Right lobe of liver (tissue), 6 donors: ENCODE measurements around the gene LSS. TPM values are rescaled to one million over a fixed set of nuclear protein-coding genes. Genes with fewer than 3 reads are reported as not detected.
"Not testable (repeated sequence)": the region's sequence is repeated elsewhere in the genome, so short reads cannot be mapped to it uniquely, and the experiment has no call there.

Source experiments
- ATAC-seq, 4 donors: fragments of 200-7000 bp; cut with Tn5 transposase; one replicate each; pipeline ENCODE4 v1.9.1; 2020; ENCODE audit warnings: mild to moderate bottlenecking in 4 of 4, moderate library complexity in 4 of 4
- DNase-seq, 3 donors: peaks; one replicate each; pipeline ENCODE4 v3.0.0-alpha.2; 2020
- H3K27ac ChIP-seq, 3 donors: fragments of 200-600 bp; one replicate each; pipeline ENCODE4 v1.8.0; 2022
- H3K27me3 ChIP-seq, 2 donors: fragments of 200-600 bp; one replicate each; pipeline ENCODE4 v1.8.0; 2022
- H3K36me3 ChIP-seq, 4 donors: fragments of 200-600 bp; sonication (generic) in 1 of 4; one replicate each; pipeline versions ENCODE4 v1.5.1 to v1.8.0; 2017 to 2022; ENCODE audit warnings: control low read depth in 1 of 4
- H3K4me1 ChIP-seq, 4 donors: fragments of 200-600 bp; sonication (generic) in 1 of 4; one replicate each; pipeline versions ENCODE4 v1.5.1 to v1.8.0; 2017 to 2022; ENCODE audit warnings: control low read depth in 1 of 4
- H3K4me3 ChIP-seq, 3 donors: fragments of 200-600 bp; one replicate each; pipeline ENCODE4 v1.8.0; 2022
- H3K9me3 ChIP-seq, 4 donors: fragments of 200-600 bp; sonication (generic) in 1 of 4; one replicate each; pipeline versions ENCODE4 v1.5.1 to v1.8.0; 2017 to 2022; ENCODE audit warnings: control low read depth in 1 of 4
- CTCF ChIP-seq, 4 donors: fragments of 200-600 bp in 3 of 4; fragments of 450-650 bp in 1 of 4; IDR thresholded peaks; one replicate each; pipeline versions ENCODE4 v1.5.1 to v1.8.0; 2016 to 2022; ENCODE audit warnings: antibody characterized with exemption in 4 of 4, mild to moderate bottlenecking in 2 of 4
- POLR2A ChIP-seq: fragments of 450-650 bp; IDR thresholded peaks from one replicate; pipeline ENCODE4 v1.6.1; 2017; ENCODE audit warnings: antibody characterized with exemption, mild to moderate bottlenecking
- WGBS: methylation state at CpG from one replicate; pipeline ENCODE4 v1.1.6; 2018; ENCODE audit warnings: low coverage, low lambda C conversion rate; ENCODE audit not compliant: insufficient coverage; ENCODE audit errors: missing lambda C conversion rate; 5-methylcytosine and 5-hydroxymethylcytosine counted together
- intact Hi-C, 2 donors: fragments of 100-400 bp; cut with DNase I; formaldehyde crosslinking; loops; one replicate each; pipeline versions ENCODE4 v1.11.2 to v1.14.1; 2022
- total RNA-seq, 6 experiments: library from RNA; depleted of rRNA in 2 of 6; stranded (reverse); fragments of >200 nt in 2 of 6; fragmentation: NEBNext Ultra II Directional in 3 of 6; extraction: Animal tissue kit (Norgen Biotek cat#: 25700) in 3 of 6; gene quantifications; one replicate each; pipeline versions ENCODE4 v1.1.0 to v1.2.4, GENCODE V29; 2016 to 2023
- donor health status: DM: no; HTN: yes; CAD: no.
- donor health status: DM: no; HTN: no; CAD: no.
- donor health status: DM: no; HTN: no; CAD: no.
- donor health status: DM: no; HTN: yes; CAD: no.
- donor health status: DM: no; HTN: yes; CAD: no.

The LSS gene
- total RNA-seq, 6 experiments from 2014 or later = 37.0 to 103 (median 59.6) TPM

GRCh38 chr21:46180079-46180722 is 48.4 kb downstream of the LSS start:
- Histone ChIP-seq H3K4me3 (peak overlapping the region in 1 of 3 donors; percentile 16), H3K27me3 (no peaks in the 10 kb centered on the region), H3K4me1 (no peaks in the 10 kb centered on the region), H3K9me3 (no peaks in the 10 kb centered on the region), H3K27ac (peak overlapping the region in 1 of 3 donors; percentile 18), H3K36me3 (no peaks in the 10 kb centered on the region)
- intact Hi-C loops = no loop called here
- 28% methylated on average over 14 of the region's 24 CpGs for WGBS
- TF ChIP-seq POLR2A = no peak
- no peak for TF ChIP-seq CTCF (IDR thresholded peaks at IDR 0.05)
- DNase-seq = no peak
- no peak for ATAC-seq

- no peaks in the 10 kb centered on the region for H3K27me3 ChIP-seq
- WGBS = no CpG with 5 or more reads among the region's 17 CpGs
- ATAC-seq (peak in 2 of 4 donors; percentile 20 to 74), DNase-seq (no peak)
- TF ChIP-seq CTCF (IDR thresholded peaks at IDR 0.05) (no peak), POLR2A (no peak)
- intact Hi-C loops = no loop called here
- H3K36me3 ChIP-seq = no peaks in the 10 kb centered on the region
- no peaks in the 10 kb centered on the region for H3K9me3 ChIP-seq
- H3K27ac ChIP-seq = peak overlapping the region in 1 of 3 donors; percentile 18
- H3K4me3 ChIP-seq = peak overlapping the region in 1 of 3 donors; percentile 16
- H3K4me1 ChIP-seq = no peaks in the 10 kb centered on the region
Measured at GRCh38 chr21:46179708-46180078, 48.9 kb downstream of the LSS start.

GRCh38 chr21:46178961-46179360 is 49.6 kb downstream of the LSS start:
- no peaks in the 10 kb centered on the region for H3K36me3 ChIP-seq

GRCh38 chr21:46176443-46177129 is 52.0 kb downstream of the LSS start:
- intact Hi-C loops, ATAC-seq: not testable (repeated sequence)
- WGBS = 33% methylated on average over 1 of the region's 3 CpGs

More at GRCh38 chr21:46178961-46179360, 49.6 kb downstream of the LSS start:
- Histone ChIP-seq H3K27ac (peak overlapping the region in 1 of 3 donors; percentile 43), H3K27me3 (no peaks in the 10 kb centered on the region), H3K9me3 (no peaks in the 10 kb centered on the region), H3K4me3 (no peak overlapping the region), H3K4me1 (no peaks in the 10 kb centered on the region)
- no peak for DNase-seq
- TF ChIP-seq POLR2A = no peak
- no peak for TF ChIP-seq CTCF (IDR thresholded peaks at IDR 0.05)
- no peak for ATAC-seq
- intact Hi-C loops = no loop called here
- 71% methylated on average over 2 of the region's 4 CpGs for WGBS

GRCh38 chr21:46173573-46173972 is 55.0 kb downstream of the LSS start:
- TF ChIP-seq CTCF (IDR thresholded peaks at IDR 0.05) = no peak
- ATAC-seq = no peak
- H3K27me3 ChIP-seq = no peaks in the 10 kb centered on the region

More at GRCh38 chr21:46176443-46177129, 52.0 kb downstream of the LSS start:
- not testable (repeated sequence) for H3K4me1 ChIP-seq, H3K36me3 ChIP-seq, H3K27ac ChIP-seq, H3K27me3 ChIP-seq, DNase-seq, H3K4me3 ChIP-seq, H3K9me3 ChIP-seq

More at GRCh38 chr21:46173573-46173972, 55.0 kb downstream of the LSS start:
- no peaks in the 10 kb centered on the region for H3K36me3 ChIP-seq
- H3K4me1 ChIP-seq = no peaks in the 10 kb centered on the region
- H3K9me3 ChIP-seq = no peaks in the 10 kb centered on the region
- intact Hi-C loops = no loop called here
- WGBS = 100% methylated on average over 1 of the region's 1 CpG
- DNase-seq = no peak
- H3K4me3 ChIP-seq = no peak overlapping the region
- H3K27ac ChIP-seq = no peak overlapping the region
